Right hindlimb (tissue), 1 donor: ENCODE data around the gene UVRAG.
A peak's percentile ranks its signal among the peaks of the same experiment; 100 is the strongest.
"Not testable (repeated sequence)": the region's sequence is repeated elsewhere in the genome, so short reads cannot be mapped to it uniquely, and the experiment has no call there.

Experiments
- DNase-seq: peaks from one replicate; pipeline ENCODE4 v3.0.0-alpha.2; 2018

The UVRAG gene

DNA sequence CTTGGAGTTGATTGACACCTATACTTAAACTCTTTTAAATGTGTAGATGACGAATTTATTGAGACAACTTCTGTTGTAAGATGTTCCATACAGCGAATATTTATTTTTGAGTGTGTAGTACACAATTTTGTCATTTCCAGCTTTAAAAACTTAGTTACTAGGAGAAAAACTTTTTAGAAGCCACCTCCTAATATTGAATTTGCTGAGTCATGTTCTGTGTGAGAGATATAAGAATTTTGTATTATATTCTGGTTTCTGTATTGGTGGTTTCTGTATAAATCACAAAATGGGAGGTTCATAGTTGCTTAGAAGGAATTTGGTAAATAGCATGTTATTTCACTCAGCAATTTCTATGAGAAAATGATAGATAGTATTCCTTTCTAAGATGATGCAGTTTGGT lies 220.0 kb downstream of the UVRAG start:
- DNase-seq = no peak

DNA sequence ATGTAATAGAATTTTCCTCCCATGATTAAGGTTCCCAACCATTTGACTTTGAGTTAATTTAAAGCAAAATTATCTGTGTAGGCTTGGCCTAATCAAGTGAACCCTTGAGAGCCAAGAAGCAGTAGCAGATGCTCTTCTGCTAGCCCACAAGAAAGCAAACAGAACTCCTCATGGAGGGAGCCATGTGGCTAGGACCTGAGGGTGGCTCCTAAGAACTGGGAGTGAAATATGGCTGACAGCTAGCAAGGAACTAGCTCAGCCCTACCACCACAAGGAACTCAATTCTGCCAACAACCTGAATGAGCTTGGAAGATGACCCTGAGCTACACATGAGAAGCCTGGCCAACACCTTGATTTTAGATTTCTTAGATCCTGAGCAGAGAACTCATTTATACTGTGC lies 223.6 kb downstream of the UVRAG start:
- DNase-seq = no peak

GRCh38 chr11:76041208-76041607 lies 226.2 kb downstream of the UVRAG start:
- no peak for DNase-seq

- DNase-seq = no peak
These were observed 229.8 kb downstream of the UVRAG start for GRCh38 chr11:76044750-76045320.

- DNase-seq = no peak
These were observed 232.2 kb downstream of the UVRAG start for GRCh38 chr11:76047231-76047630.

DNA sequence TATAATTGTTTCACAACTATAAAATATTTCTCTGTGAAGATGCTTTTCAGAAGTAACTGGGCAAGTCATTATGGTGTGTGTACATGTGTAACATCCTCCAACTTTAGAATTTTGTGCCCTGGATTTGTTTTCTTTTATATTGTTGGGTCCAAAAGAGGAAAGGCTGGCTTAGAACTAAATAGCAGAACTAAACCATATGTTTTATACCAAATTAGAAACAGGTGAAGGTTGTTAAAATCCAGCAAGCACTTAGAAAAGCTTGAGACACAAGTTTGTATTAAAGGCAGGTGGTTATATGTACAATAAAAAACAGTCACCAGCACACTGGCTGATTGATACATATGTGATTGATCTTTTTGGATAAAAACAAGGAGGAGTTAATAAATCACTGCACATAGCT lies 232.8 kb downstream of the UVRAG start:
- no peak for DNase-seq

DNA sequence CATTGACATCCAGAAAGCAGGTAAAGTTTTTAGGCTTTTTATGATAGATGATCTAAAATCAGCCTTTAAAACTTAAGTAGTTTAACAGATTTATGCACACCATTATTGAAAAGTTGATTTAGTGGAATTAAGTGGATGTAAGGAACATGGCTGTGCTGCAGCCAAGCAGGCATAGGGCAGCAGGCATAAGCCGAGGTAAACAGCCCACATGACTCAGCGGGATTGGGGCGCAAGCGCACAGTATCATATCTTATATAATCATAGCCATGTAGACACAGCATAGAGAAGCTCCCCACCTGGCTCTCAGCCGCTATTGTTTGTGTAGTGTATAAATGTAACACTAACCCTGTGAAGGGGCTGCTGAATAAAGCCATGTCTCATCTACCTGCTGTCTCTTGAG lies 233.8 kb downstream of the UVRAG start:
- no peak for DNase-seq

DNA sequence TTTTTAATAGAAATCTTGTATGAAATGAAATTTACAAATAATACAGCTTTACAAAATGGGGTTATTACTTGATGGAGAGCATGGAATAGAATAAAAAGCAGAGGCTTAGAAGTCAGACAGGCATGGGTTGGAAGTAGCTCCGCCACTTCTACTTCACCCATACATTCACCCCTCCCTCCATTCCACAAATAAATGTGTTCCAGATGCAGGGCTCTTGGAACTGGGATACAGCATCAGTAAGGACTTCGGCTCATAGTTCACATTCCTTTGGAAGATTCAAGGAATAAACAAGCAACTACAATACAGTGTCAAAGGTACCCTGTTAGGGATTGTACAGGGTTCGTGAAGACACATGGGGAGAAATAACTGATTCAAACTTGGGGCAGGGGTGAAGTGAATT lies 234.5 kb downstream of the UVRAG start:
- DNase-seq = no peak

DNA sequence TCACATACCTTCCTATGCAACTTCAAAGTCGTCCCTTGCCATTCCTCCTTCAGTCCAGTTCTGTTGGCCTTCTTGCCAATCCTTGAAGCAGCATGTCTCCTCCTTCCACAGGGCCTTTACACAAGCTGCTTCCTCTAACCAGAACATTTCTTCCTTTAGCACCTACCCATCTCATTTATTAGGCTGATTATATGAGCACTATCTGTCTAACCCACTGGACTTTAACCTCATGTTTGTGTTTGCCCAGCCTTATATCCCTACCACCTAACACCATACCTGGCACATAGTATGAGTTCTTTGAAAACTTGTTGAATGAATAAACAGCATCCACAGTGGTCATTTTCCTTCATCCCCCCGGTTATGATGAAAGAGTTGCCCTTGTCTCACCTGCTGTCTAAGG lies 236.9 kb downstream of the UVRAG start:
- no peak for DNase-seq

GRCh38 chr11:76054330-76054729 lies 239.3 kb downstream of the UVRAG start:
- DNase-seq = no peak

DNA sequence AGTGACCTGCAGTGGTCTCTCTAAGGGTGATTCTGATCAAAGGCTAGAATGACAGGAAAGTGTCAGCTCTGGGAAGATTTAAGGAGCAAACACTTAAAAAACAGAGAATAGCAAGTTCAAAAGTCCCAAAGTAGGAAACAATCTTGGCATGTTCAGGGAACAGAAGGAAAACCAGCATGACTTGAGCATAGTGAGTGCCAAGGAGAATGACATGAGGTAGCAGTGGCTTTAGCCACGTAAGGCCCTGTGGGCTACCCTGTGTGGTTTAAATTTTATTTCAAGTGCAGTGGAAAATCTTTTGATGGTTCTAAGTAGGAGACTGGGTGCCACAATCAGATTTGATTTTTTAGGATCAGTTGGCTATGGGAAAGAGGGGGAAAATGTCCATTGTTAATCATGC lies 241.9 kb downstream of the UVRAG start:
- no peak for DNase-seq

DNA sequence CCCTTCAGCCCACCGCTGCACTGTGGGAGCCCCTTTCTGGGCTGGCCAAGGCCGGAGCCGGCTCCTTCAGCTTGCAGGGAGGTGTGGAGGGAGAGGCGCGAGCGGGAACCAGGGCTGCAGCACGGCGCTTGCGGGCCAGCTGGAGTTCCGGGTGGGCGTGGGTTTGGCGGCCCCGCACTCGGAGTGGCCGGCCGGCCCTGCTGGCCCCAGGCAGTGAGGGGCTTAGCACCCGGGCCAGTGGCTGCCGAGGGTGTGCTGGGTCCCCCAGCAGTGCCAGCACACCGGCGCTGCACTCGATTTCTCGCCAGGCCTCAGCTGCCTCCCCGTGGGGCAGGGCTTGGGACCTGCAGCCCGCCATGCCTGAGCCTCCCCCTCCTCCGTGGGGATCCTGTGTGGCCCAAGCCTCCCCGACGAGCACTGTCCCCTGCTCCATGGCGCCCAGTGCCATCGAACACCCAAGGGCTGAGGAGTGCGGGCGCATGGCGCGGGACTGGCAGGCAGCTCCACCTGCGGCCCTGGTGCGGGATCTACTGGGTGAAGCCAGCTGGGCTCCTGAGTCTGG lies 245.5 kb downstream of the UVRAG start:
- DNase-seq = not testable (repeated sequence)

DNA sequence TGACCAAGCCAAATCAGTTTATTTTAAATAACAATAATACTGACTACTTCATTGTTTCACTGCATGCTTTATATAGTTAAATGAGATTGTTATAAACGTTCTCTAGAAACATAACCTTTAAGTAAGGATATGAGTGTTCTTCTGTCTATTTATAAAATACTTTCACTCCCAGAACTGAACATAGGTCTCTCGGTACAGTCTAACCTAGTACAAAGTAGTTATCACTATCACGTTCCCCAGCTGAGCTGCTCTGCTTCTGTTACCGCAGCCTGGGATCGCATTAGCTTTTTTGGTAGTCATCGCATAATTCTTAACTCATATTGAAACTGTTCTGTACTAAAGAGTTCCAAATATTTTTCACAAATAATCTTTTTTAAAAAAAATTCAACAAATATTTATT lies 247.7 kb downstream of the UVRAG start:
- no peak for DNase-seq

DNA sequence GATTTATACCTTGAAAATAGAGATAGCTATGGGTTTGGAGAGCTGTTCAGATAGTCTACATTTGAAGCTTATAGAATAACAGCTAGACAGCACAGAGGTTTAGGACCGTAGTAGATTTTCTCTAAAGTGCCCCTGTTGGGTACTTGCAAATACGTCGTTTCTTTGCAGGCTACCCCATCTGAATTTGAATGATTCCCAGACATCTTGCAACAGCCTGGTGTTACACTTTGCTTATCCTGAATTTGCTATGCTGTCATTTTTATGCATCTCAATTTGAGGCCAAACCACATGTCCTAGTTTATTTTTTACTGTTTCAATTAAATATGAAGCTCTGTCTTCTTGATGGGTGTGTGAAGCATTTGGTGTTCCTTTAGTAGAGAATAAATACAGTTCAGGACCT lies 249.2 kb downstream of the UVRAG start:
- DNase-seq = no peak

DNA sequence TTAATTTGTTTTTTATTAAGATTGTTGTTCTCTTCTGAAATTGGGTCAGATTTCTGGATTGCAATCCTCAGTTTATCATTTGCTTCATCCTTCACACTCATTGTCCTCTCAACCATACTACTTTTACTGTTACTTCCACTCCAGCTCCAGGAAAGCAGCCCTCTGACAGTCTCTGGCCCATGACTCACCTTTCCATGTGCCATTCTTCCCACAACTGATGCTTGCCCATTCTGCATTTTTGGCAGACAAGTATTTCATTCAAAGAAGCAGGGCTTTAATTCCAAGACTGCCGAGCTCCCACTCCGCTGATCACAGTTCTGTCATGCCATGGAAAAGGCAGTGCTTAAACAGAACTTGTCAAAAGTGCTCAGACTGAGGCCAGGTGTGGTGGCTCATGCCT lies 252.1 kb downstream of the UVRAG start:
- DNase-seq = no peak

DNA sequence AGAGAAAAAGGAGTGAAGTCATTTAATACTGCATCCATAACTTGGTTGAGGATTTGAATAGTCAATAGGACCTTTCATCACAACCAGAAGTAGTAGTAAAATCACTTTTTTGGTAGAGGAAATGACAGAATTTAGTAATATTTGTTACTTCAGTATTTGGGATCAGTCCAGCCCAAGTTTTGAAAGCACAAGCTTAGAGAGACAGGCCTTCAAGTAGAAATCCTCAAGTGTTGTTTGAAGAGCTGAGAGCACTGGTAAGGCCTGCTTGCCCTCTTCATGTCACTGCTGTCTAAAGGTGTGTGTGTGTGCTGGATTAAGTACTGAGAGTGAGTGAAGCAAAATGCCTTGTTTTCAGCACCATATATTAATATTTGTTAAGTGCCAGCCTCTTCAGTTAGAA lies 254.0 kb downstream of the UVRAG start:
- no peak for DNase-seq

DNA sequence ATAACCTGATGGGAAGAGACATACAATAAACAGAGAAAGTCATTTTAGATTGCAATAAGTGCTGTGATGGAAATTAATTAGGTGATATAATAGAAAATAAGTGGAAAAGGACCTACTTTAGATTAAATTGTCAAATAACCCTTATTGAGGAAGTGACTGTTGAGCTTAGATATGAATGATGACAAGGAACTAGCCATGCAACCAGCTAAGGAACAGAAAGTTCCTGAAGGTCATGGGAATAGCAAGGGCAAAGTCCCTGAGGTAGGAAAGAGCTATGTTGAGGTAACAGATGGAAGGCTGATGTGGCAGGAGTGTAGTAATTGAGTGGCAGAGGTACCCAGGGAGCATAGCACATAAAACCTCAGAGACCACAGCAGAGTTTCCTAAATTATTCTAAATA lies 256.1 kb downstream of the UVRAG start:
- DNase-seq = no peak

DNA sequence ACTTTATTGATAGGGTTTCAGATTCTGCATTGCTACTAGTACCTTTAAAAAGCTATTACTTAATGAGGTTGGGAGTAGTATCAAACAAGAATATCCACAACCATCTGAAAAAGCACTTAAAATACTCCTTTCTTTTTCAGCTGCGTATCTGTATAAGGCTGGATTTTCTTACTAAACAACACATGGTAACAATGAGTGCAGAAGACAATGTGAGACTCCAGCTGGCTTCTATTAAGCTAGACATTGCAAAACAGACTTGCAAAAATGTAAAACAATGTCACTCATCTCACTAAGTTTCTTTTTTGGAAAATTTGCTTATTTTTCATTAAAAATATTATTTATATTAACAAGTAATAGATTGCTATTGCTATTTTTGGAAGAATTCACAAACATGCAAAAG lies 258.7 kb downstream of the UVRAG start:
- DNase-seq = no peak

GRCh38 chr11:76074148-76075095 lies 259.4 kb downstream of the UVRAG start:
- peak; percentile 28 for DNase-seq

DNA sequence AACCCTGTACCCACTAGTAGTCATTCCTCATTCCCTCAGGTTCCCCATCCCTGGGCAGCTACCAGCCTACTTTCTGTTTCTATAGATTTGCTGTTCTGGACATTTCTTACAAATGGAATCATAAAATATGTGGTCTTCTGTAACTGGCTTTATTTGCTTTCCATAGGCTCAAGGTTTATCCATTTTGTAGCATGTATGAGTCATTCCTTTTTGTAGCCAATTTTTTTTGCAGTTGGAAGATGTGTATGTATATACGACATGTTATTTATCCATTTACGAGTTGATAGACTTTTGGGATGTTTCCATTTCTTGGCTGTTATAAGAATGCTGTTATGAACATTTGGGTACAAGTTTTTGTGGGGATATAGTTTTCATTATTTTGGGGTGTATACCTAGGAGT lies 260.7 kb downstream of the UVRAG start:
- DNase-seq = no peak

GRCh38 chr11:76076253-76076652 lies 261.2 kb downstream of the UVRAG start:
- not testable (repeated sequence) for DNase-seq

- no peak for DNase-seq
These were observed 261.7 kb downstream of the UVRAG start for GRCh38 chr11:76076749-76077148.

- DNase-seq = no peak
These were observed 262.7 kb downstream of the UVRAG start for GRCh38 chr11:76077575-76078150.

GRCh38 chr11:76081084-76081483 lies 266.1 kb downstream of the UVRAG start:
- DNase-seq = not testable (repeated sequence)
